SHP77 treated with DMSO at 0.1 percent for 48 hours (cell line): ENCODE measurements around the gene CERS1.

Source experiments
- DNase-seq: peaks from one replicate; lab custom pipeline; 2025; lab: John Stamatoyannopoulos, UW

CERS1 gene

GRCh38 chr19:18856385-18857126 lies 39.4 kb downstream of the CERS1 start:
- peak; percentile 1 for DNase-seq

- no peak for DNase-seq
Observed at GRCh38 chr19:18855647-18856384, 40.1 kb downstream of the CERS1 start.

GRCh38 chr19:18854982-18855381 lies 41.0 kb downstream of the CERS1 start:
- DNase-seq: no peak

GRCh38 chr19:18853755-18854427 lies 42.1 kb downstream of the CERS1 start:
- no peak for DNase-seq

- no peak for DNase-seq
Observed at GRCh38 chr19:18852648-18853047, 43.3 kb downstream of the CERS1 start.

- no peak for DNase-seq
Observed at GRCh38 chr19:18851673-18852325, 44.2 kb downstream of the CERS1 start.

- DNase-seq: no peak
Observed at GRCh38 chr19:18850471-18851375, 45.2 kb downstream of the CERS1 start.

- DNase-seq: no peak
Observed at GRCh38 chr19:18849838-18850400, 46.0 kb downstream of the CERS1 start.

GRCh38 chr19:18848878-18849661 lies 46.9 kb downstream of the CERS1 start:
- DNase-seq: no peak

GRCh38 chr19:18847549-18848463 lies 48.2 kb downstream of the CERS1 start:
- no peak for DNase-seq

GRCh38 chr19:18846862-18847548 lies 49.0 kb downstream of the CERS1 start:
- peak; percentile 3 for DNase-seq

GRCh38 chr19:18845961-18846360 lies 50.0 kb downstream of the CERS1 start:
- no peak for DNase-seq

- no peak for DNase-seq
Observed at GRCh38 chr19:18844806-18845329, 51.1 kb downstream of the CERS1 start.

- DNase-seq: no peak
Observed at GRCh38 chr19:18843960-18844359, 52.0 kb downstream of the CERS1 start.

- no peak for DNase-seq
Observed at GRCh38 chr19:18842166-18842565, 53.8 kb downstream of the CERS1 start.

GRCh38 chr19:18841400-18841799 lies 54.6 kb downstream of the CERS1 start:
- no peak for DNase-seq

GRCh38 chr19:18840288-18841267 lies 55.4 kb downstream of the CERS1 start:
- DNase-seq: no peak
